HepG2 (cell line): ENCODE results near the gene COL5A2.

Experiments used
- EP300 ChIP-seq, 3 experiments: sonication (generic) in 1 of 3; formaldehyde crosslinking in 1 of 3; IDR thresholded peaks; 2 replicates each; pipeline versions ENCODE4 v1.5.1 to v1.6.1; 2011 to 2020; ENCODE audit warnings: low read depth in 2 of 3, low read length in 2 of 3, borderline replicate concordance in 1 of 3, improper control_type of control experiment in 1 of 3, mild to moderate bottlenecking in 1 of 3, missing genetic modification reagents in 1 of 3, moderate library complexity in 1 of 3
- FOXC1 ChIP-seq: sonication (generic); formaldehyde crosslinking; IDR thresholded peaks from 2 replicates; pipeline ENCODE4 v1.8.0; 2022; ENCODE audit warnings: mild to moderate bottlenecking, missing genetic modification reagents, borderline replicate concordance
- JUN ChIP-seq: sonication (generic); formaldehyde crosslinking; IDR thresholded peaks from 2 replicates; pipeline ENCODE4 v1.4.0; 2020; ENCODE audit warnings: mild to moderate bottlenecking, missing genetic modification reagents
- NR2C2 ChIP-seq: sonication (generic); formaldehyde crosslinking; IDR thresholded peaks from 2 replicates; pipeline ENCODE4 v1.4.0; 2020; ENCODE audit warnings: missing genetic modification reagents, mild to moderate bottlenecking, moderate library complexity, borderline replicate concordance
- PRPF4 ChIP-seq: fragments of 200-400 bp; formaldehyde crosslinking; IDR thresholded peaks from 2 replicates; pipeline ENCODE4 v1.6.1; 2016; ENCODE audit warnings: low read length, low read depth; ENCODE audit not compliant: poor library complexity, severe bottlenecking
- RAD21 ChIP-seq: fragments of 450-650 bp; formaldehyde crosslinking; IDR thresholded peaks from 2 replicates; pipeline ENCODE4 v1.5.0; 2020; ENCODE audit warnings: mild to moderate bottlenecking
- SMARCC2 ChIP-seq: fragments of 450-650 bp; IDR thresholded peaks from 2 replicates; pipeline ENCODE4 v1.6.1; 2017; ENCODE audit warnings: antibody characterized with exemption, mild to moderate bottlenecking
- TAF1 ChIP-seq: sonication (generic); formaldehyde crosslinking; IDR thresholded peaks from 2 replicates; pipeline ENCODE4 v1.4.0; 2020; ENCODE audit warnings: missing genetic modification reagents

GRCh38 chr2:189000221-189000620 lies 179.3 kb downstream of the COL5A2 start:
- no peak for TF ChIP-seq PRPF4
- TF ChIP-seq JUN, result no peak
- no peak for TF ChIP-seq EP300 (IDR thresholded peaks at IDR 0.05; ENCODE audit: low read depth in 2 of 2, low read length in 2 of 2)
- TF ChIP-seq EP300 (CRISPR knock-in tag; IDR thresholded peaks at IDR 0.05; ENCODE audit: borderline replicate concordance), result no peak
- TF ChIP-seq SMARCC2, result no peak
- TF ChIP-seq TAF1 (CRISPR knock-in tag), result no peak
- TF ChIP-seq NR2C2, result no peak
- TF ChIP-seq RAD21 (CRISPR knock-in tag), result no peak
- no peak for TF ChIP-seq FOXC1 (CRISPR knock-in tag)
